CD4-positive, alpha-beta T cell treated with Interleukin-1 beta for 1 hour (primary cell): ENCODE measurements around the gene SPHK2.
"Not testable (repeated sequence)": the region's sequence is repeated elsewhere in the genome, so short reads cannot be mapped to it uniquely, and the experiment has no call there.

ENCODE experiments used
- DNase-seq, 2 donors: peaks; one replicate each; pipeline ENCODE4 v3.0.0-alpha.2; 2020 to 2022

Gene SPHK2

DNA sequence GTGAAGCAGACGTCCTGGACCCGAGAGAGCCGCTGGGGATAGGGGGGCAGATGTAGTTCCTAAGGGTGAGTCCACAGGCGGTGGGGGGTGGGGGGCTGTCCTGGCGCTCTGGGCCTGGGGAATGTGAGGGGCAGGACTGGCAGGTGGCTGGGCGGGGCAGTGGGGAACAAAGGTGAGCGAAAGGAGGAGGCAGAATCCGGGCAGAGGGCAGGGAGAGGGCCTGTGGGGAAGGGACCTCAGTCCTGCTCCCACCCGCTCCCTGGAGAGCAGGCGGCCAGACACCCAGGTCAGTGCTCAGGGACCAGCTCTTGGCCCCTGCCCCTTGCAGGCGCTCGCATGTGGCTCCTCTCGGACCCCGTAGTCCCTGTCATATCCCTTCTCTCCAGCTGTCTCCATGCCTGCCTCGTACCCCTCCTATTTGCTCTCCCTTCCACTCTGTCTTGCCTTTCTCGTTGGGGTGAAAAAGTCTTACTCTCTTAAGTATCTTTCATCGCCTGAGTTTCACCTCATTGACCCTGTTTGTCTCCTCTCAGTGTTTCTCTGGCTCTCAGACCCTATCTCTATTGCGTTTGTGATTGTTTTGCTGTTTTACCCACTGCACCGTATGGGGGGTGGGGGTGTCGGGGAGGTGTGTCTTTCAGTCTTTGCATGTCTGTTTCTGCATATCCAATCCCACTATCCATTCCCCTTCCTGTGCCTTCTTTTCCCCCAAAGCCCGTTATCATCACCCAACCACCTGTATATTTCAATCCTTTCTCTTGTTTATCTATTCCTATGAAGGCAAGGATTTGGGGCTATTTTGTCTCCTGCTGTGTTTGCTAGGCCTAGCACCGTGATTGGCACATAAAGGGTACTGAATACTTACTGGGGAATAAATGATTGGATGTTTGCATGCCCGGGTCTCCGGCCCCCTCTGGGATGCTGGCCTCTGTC lies 5.8 kb downstream of the SPHK2 start:
- no peak for DNase-seq

DNA sequence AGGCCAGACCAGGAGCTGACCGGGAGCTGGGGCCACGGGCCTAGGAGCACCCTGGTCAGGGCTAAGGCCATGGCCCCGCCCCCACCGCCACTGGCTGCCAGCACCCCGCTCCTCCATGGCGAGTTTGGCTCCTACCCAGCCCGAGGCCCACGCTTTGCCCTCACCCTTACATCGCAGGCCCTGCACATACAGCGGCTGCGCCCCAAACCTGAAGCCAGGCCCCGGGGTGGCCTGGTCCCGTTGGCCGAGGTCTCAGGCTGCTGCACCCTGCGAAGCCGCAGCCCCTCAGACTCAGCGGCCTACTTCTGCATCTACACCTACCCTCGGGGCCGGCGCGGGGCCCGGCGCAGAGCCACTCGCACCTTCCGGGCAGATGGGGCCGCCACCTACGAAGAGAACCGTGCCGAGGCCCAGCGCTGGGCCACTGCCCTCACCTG lies 6.6 kb downstream of the SPHK2 start:
- no peak for DNase-seq

DNA sequence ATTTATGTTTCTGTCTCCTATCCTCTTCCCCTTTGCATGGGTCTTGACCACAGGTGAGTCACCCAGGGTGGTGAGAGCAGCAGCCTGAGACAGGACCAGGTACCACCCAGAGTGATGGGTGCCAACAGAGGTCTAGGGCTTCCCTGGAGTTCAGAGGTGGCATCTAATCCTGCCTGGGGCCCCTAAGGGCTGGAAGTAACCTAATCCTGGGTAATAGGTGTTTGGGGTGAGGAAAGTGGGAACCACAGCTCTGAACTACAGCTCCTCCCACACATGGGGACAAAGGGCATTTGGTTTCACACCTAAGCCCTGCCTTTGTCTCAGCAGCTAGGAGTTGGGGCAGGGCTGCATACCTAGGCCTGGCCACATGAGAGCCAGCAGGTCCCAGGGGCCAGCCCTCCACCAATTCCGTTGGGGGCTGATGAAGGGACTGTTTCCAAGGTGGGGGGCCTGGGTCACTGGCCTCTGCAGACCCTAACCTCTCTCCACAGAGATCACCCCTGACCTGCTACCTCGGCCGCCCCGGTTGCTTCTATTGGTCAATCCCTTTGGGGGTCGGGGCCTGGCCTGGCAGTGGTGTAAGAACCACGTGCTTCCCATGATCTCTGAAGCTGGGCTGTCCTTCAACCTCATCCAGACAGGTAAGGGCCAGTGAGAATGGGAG lies 8.0 kb downstream of the SPHK2 start:
- DNase-seq = no peak

DNA sequence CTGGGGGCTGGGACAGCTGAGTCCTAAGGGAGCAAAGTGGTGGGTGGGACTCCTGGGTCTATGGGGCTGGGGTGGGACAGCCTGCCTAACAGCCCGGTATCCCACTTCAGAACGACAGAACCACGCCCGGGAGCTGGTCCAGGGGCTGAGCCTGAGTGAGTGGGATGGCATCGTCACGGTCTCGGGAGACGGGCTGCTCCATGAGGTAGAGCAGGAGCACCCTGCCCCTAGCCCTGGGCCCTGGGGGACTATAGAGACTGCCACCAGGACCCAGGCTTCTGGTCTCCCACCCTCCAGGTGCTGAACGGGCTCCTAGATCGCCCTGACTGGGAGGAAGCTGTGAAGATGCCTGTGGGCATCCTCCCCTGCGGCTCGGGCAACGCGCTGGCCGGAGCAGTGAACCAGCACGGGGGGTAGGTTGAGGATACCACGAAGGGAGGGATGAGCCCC lies 8.6 kb downstream of the SPHK2 start:
- no peak for DNase-seq

DNA sequence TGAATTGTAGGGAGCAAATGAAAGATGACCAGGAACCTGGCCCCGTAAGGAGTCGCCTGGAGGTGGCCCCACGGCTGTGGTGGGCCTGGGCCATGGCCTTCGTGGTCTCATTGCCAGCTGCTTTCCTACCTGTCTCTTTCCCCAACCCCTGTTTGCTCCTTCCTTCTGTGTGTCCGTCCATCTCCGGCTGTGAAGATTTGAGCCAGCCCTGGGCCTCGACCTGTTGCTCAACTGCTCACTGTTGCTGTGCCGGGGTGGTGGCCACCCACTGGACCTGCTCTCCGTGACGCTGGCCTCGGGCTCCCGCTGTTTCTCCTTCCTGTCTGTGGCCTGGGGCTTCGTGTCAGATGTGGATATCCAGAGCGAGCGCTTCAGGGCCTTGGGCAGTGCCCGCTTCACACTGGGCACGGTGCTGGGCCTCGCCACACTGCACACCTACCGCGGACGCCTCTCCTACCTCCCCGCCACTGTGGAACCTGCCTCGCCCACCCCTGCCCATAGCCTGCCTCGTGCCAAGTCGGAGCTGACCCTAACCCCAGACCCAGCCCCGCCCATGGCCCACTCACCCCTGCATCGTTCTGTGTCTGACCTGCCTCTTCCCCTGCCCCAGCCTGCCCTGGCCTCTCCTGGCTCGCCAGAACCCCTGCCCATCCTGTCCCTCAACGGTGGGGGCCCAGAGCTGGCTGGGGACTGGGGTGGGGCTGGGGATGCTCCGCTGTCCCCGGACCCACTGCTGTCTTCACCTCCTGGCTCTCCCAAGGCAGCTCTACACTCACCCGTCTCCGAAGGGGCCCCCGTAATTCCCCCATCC lies 9.4 kb downstream of the SPHK2 start:
- no peak for DNase-seq

DNA sequence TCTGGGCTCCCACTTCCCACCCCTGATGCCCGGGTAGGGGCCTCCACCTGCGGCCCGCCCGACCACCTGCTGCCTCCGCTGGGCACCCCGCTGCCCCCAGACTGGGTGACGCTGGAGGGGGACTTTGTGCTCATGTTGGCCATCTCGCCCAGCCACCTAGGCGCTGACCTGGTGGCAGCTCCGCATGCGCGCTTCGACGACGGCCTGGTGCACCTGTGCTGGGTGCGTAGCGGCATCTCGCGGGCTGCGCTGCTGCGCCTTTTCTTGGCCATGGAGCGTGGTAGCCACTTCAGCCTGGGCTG lies 9.9 kb downstream of the SPHK2 start:
- DNase-seq = no peak

DNA sequence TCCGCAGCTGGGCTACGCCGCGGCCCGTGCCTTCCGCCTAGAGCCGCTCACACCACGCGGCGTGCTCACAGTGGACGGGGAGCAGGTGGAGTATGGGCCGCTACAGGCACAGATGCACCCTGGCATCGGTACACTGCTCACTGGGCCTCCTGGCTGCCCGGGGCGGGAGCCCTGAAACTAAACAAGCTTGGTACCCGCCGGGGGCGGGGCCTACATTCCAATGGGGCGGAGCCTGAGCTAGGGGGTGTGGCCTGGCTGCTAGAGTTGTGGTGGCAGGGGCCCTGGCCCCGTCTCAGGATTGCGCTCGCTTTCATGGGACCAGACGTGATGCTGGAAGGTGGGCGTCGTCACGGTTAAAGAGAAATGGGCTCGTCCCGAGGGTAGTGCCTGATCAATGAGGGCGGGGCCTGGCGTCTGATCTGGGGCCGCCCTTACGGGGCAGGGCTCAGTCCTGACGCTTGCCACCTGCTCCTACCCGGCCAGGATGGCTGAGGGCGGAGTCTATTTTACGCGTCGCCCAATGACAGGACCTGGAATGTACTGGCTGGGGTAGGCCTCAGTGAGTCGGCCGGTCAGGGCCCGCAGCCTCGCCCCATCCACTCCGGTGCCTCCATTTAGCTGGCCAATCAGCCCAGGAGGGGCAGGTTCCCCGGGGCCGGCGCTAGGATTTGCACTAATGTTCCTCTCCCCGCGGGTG lies 10.4 kb downstream of the SPHK2 start:
- no peak for DNase-seq

DNA sequence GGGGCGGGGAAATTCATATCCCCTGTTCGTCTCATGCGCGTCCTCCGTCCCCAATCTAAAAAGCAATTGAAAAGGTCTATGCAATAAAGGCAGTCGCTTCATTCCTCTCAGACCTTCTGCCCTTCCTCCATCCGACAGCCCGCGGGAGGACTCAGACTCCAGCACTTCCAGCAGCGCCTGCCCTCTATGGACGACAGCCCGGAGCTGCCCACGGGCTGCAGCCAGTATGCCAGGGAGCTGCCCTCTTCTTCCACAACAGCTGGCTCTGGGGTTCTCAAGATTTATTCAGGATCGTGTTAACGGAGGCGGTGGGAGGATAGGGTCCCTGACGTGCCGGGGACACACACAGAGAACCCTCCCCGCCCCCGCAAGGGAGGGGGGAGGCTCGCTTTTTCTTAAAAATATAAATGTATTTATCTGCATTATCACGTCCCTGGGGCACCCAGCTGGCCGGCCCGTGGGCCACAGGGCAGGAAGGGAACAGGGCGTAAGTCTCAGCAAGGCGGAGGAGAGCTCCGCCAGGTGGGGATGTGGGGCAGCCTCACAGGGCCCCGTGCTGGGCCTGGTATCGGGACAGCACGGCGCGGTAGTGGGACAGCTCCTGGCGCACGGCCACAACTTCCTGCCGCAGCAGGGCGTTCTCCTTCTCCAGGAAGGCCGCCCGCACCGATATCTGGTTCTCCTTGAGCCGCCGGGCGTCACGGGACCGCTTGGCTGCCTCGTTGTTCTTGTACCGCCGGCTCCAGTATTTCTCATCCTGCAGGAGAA lies 11.2 kb downstream of the SPHK2 start:
- DNase-seq = no peak

DNA sequence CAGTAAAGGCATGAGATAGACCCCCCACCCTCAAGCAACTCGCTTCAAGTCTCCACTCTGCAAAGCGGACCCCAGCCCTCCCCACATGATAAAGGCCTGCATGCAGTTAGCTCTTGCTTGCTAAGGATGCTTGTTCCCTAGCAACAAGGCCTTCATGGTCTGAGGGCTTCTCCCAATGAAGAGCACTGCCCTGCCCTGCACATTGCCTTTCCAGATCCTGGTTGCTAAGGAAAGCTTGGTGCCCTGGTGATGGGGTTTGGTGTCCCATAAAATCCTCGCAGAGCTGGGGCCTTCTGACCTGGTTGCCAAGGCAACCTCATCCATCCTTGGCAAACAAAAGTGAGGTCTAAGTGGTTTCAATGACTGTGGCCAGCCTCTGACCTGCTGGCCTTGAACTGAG lies 11.9 kb downstream of the SPHK2 start:
- DNase-seq = no peak

DNA sequence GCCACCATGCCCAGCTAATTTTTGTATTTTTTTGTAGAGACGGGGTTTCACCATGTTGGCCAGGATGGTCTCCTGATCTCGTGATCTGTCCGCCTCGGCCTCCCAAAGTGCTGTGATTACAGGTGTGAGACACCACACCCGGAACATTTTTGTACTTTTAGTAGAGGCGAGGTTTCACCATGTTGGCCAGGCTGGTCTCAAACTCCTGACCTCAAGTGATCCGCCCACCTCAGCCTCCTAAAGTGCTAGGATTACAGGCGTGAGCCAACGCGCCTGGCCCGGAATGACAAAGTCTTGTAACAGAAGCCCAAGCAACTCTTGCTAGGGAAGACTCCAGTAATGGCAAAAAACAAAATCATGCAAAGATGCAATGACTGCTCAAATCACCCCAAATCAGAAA lies 13.0 kb downstream of the SPHK2 start:
- DNase-seq = not testable (repeated sequence)

DNA sequence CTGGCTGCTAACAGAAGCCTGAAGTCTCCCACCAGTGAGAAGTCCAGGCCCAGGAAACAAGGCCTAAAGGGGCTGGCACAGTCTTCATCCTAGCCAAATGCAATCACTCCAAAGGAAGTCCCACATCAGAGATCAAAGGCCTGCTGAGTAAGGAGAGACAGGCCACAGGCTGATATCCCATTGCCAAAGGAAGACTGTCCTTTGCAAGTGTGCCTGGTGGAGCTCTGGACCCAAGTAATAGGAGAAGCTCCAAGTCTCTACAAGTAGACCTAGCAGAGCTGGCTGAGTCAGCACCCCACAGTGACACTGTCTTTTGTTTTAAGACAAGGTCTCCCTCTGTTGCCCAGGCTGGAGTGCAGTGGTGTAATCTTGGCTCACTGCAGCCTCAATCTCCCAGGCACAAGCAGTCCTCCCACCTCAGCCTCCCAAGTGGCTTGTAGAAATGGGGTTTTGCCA lies 13.4 kb downstream of the SPHK2 start:
- DNase-seq = no peak

DNA sequence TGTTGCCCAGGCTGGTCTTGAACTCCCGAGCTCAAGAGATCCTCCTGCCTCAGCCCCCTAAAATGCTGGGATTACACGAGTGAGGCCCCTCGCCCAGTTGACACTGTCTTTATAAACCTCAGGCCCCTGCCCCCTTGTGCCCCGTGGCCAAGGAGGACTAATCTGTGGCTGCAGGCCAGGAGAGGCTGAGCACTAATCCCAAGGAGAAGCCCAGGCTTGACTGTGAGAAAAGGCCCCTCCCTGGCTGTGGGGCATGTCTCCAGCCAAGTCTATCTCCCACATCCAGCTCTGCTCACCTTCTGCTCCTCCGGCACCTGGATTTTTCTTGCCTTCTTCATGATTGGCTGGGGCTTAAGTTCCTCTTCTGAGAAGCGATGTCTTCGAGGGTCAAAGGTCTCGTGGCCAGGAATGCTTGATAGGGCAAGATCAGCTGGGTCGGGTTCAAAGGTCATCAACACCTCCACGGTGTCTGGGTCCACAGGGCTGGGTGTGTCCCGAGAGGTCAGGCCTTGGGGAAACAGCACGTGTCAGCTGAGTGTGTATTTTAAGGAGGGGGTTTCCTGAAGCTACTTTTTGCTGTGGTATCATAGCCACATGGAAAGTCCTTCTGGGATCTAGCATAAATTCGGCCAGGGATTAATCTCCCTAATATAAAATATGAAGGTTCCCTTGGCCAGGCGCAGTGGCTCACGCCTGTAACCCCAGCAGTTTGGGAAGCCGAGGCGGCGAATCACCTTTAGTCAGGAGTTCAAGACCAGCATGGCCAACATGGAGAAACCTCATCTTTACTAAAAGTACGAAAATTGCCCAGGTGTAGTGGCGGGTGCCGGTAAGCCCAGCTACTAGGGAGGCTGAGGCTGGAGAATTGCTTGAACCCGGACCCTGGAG lies 14.1 kb downstream of the SPHK2 start:
- DNase-seq = no peak

DNA sequence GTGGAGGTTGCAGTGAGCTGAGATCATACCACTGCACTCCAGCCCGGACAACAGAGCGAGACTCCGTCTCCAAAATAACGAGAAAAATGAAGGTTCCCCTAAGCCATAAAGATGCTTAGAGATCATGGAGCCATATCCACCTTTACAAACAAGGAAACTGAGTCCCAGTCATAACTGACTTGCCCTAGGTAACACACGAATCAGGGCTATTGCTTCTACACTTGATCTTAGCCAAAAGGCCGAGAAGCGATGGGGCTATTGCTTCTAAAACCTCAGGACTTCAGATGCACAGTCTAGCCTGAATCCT lies 14.7 kb downstream of the SPHK2 start:
- no peak for DNase-seq

DNA sequence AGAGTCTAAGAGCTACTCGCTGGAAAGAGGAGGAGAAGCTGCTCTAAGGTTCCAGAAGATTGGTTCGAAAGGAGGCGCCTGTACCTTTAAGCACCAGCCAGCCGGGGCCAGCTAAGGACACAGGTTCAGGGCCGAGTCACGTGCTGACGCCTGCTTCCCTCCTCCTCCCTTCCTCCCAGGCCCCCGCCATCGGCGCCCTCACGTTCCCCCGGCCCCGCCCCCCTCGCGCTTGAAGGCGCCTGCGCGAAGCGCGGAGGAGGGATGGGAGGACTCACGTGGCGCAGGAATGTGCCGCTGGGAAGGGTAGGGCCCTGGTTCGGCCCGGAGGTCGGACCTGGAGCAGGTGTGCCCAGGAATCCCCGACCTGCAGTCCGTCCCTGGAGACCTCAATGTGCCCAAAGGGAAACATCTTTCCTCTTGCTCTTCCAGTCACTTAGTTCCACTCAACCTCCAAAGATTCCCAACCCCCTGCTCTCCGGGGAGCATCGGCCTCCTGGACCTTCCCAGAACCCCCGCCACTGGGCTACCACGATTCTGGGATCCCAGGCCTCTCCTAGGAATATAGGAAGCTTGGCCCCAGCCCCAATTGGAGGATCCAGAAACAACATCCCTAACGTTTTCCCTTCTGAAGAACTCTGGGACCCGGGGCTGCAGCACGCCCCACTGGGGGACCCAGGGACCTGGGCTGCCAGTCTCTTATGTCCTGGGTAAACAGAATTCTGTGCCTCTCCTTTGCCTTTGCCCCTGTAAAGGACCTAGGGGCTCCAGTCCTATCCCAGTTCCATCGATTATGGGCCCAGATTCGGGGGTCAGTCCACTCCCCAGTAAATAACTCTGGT lies 15.3 kb downstream of the SPHK2 start:
- peak; percentile 93 to 94 for DNase-seq

DNA sequence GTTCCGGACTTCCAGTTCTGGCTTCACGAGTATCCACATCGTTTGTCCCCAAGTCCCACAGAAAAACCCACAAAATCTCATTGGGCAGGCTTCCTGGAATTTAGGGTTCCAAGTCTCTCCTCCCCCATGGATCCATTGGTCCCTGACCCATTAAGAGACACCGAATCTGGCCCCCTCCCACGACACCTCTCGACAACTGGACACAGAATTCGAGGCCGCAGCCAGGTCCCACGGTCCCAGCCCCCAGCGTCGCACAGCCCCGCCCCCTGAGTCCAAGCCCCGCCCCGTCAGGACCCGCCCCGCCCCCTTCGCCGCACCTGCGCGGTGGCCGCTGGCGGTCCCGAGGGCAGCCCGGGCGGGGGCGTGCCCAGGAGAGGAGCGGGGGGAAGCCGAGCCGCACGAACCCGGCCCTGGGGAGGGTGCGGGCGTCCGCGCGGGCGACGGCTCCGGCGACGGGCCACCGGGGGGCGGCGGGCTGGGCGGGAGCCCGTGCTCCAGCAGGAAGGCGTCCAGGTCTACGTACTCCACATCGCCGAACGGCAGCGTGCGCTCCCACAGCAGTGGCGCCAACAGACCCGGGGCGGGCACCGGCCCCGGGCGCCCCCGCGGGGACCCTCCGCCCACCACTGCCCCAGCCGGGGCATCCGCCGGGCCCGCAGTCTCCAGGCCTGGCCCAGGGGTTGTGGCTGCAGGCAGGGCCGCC lies 16.1 kb downstream of the SPHK2 start:
- DNase-seq = peak; percentile 75

DNA sequence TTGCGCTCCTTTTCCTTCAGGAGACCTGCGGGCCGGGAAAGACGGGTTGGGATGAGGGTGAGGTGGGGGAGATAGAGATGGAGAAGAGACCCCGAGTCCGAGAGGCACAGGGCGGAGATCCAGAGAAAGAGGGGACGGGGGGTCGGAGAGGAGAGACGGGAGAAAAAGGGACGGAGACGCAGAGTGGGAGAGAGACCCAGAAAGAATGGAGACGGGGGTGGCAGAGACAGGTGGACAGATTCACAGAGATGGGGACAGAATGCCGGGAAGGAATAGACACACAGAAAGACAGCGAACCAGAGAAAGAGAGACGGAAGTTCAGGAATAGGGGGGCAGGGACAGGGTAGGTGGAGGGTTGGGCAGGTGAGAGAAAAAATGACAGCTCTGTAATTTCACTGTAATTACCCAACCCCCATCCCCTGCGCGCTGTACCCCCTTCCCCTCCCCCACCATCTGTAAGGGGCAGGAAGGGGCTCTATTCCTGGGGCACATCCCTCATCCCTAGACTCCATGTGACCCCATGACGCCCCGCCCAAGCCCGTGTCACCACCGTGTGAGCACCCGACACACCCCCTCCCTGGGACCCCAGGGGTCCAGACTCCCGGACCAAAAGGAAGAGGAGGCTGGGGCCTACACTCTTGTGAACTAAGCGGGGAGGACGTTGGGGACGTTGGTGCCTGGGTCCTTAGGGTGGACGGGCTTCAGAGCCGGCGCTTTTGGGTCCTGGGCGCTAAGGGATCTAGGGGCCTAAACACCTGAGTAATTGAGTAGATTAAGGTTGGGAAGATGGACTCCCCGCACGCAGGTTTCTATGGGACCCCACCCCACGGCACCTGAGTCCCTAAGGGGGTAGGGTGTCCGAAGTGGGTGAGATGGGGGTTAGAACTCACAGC lies 16.9 kb downstream of the SPHK2 start:
- DNase-seq = no peak

DNA sequence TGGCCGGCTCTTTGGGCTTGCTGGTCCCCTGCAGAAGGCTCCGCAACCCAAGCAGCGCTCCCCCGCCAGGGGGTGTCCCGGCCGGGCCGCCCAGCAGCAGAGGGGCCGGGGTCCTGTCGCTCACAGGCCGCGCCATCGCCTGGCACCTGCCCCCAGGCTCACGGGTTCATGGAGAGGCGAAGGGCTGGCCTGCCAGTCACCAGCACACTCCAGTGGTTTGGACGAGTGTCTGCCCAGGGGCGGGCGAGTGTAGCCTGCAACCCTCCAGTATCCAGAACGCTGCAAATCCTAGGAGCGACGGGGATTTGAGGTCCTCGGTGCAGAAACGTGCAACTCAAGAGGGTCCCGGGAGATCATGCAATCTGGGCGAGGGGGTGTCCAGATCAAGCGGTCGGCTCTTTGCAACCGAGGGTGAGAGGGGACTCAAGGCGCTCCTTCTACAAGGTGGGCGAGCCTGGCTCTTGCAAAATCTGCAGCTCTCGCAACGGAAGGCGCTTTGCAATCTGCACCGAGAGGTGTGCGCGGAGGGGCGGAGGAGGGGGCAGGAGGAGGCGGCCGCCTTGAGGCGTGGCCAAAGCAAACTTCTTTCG lies 17.6 kb downstream of the SPHK2 start, which contains the start of gene DBP:
Gene DBP, minus strand, starts transcription at position 521 of the 590 bp plus-strand sequence. Its CDS starts 385 bp downstream, at position 136.
- no peak for DNase-seq

DNA sequence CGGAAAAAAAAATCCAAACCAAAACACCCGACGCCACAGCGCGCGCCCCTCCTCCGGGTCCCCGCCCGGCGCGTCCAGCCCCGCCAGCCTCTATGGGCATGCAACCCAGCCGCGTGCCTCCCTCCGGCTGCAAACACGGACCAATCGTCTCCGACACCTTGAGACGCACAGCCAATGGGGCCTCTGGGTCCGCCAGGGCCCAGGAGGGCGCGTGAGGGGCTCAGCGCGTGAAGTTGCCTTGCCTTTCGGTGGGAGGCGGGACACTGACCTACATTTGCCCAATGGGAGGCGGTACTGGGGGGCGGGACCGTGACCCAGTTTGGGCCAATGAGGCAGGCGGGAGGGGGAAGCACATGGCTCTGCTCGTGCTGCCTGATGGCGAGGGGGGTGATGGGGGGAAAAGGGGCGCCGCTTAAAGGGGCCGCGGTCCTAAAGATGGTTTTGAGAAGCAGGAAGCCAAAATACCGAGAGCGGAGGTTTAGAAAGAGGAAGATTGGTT lies 18.2 kb downstream of the SPHK2 start:
- DNase-seq = peak; percentile 100
